WTC11 (cell line): ENCODE measurements around the gene F5.

Source experiments
- GABPB1 ChIP-seq: sonication (generic); formaldehyde crosslinking; IDR thresholded peaks from 2 replicates; pipeline ENCODE4 v1.8.1; 2023; ENCODE audit warnings: mild to moderate bottlenecking, missing genetic modification reagents
- GRHL2 ChIP-seq: fragments of 250-450 bp; sonication (Bioruptor Pico); IDR thresholded peaks from 2 replicates; pipeline ENCODE4 v1.8.0; 2022; ENCODE audit warnings: mild to moderate bottlenecking, moderate library complexity; ENCODE audit not compliant: insufficient replicate concordance, severe bottlenecking
- KAT7 ChIP-seq: sonication (generic); formaldehyde crosslinking; IDR thresholded peaks from 2 replicates; pipeline ENCODE4 v1.8.1; 2023; ENCODE audit warnings: missing genetic modification reagents, mild to moderate bottlenecking, borderline replicate concordance
- RELA ChIP-seq: sonication (generic); formaldehyde crosslinking; IDR thresholded peaks from 2 replicates; pipeline ENCODE4 v1.8.1; 2022; ENCODE audit warnings: missing genetic modification reagents, mild to moderate bottlenecking, borderline replicate concordance
- SP1 ChIP-seq: sonication (generic); formaldehyde crosslinking; conservative IDR thresholded peaks from 2 replicates; pipeline ENCODE4 v1.8.1; 2022; ENCODE audit warnings: missing genetic modification reagents
- TF ChIP-seq, protein P1 (sequence below): sonication (generic); formaldehyde crosslinking; conservative IDR thresholded peaks from 2 replicates; pipeline ENCODE4 v1.8.1; 2022; ENCODE audit warnings: mild to moderate bottlenecking, missing genetic modification reagents
- TF ChIP-seq, protein P2 (sequence below): fragments of 250-450 bp; sonication (Bioruptor Pico); IDR thresholded peaks from 2 replicates; pipeline ENCODE4 v1.9.0; 2021; ENCODE audit warnings: mild to moderate bottlenecking
- TF ChIP-seq, protein P3 (sequence below): fragments of 200-600 bp; IDR thresholded peaks from 2 replicates; pipeline ENCODE4 v1.8.0; 2022; ENCODE audit warnings: antibody characterized with exemption

DNA sequence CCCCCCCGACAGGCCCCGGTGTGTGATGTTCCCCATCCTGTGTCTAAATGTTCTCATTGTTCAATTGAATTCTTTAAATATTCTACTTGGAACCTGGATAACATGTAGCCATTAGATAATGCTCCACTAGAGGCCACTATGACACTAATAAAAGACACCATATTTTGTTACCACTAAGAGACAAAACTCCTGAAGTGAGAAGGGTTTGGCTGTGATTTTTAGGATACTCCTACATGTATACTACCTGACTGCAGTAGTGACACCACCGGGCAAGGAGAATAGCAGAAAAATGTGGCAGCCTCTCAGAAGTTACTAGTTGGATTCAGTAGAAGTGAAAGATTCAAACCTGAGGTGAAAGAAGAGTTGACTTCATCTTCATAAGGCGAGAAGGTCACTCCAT lies 36.0 kb downstream of the F5 start:
- TF ChIP-seq, protein P1, sequence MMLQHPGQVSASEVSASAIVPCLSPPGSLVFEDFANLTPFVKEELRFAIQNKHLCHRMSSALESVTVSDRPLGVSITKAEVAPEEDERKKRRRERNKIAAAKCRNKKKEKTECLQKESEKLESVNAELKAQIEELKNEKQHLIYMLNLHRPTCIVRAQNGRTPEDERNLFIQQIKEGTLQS (CRISPR knock-in tag) = no peak
- TF ChIP-seq, protein P2, sequence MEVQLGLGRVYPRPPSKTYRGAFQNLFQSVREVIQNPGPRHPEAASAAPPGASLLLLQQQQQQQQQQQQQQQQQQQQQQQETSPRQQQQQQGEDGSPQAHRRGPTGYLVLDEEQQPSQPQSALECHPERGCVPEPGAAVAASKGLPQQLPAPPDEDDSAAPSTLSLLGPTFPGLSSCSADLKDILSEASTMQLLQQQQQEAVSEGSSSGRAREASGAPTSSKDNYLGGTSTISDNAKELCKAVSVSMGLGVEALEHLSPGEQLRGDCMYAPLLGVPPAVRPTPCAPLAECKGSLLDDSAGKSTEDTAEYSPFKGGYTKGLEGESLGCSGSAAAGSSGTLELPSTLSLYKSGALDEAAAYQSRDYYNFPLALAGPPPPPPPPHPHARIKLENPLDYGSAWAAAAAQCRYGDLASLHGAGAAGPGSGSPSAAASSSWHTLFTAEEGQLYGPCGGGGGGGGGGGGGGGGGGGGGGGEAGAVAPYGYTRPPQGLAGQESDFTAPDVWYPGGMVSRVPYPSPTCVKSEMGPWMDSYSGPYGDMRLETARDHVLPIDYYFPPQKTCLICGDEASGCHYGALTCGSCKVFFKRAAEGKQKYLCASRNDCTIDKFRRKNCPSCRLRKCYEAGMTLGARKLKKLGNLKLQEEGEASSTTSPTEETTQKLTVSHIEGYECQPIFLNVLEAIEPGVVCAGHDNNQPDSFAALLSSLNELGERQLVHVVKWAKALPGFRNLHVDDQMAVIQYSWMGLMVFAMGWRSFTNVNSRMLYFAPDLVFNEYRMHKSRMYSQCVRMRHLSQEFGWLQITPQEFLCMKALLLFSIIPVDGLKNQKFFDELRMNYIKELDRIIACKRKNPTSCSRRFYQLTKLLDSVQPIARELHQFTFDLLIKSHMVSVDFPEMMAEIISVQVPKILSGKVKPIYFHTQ (CRISPR knock-in tag) = no peak
- TF ChIP-seq KAT7 (CRISPR knock-in tag) (no peak), SP1 (no peak), RELA (CRISPR knock-in tag) (no peak), GRHL2 (CRISPR knock-in tag) (no peak), GABPB1 (CRISPR knock-in tag) (no peak)
- TF ChIP-seq, protein P3, sequence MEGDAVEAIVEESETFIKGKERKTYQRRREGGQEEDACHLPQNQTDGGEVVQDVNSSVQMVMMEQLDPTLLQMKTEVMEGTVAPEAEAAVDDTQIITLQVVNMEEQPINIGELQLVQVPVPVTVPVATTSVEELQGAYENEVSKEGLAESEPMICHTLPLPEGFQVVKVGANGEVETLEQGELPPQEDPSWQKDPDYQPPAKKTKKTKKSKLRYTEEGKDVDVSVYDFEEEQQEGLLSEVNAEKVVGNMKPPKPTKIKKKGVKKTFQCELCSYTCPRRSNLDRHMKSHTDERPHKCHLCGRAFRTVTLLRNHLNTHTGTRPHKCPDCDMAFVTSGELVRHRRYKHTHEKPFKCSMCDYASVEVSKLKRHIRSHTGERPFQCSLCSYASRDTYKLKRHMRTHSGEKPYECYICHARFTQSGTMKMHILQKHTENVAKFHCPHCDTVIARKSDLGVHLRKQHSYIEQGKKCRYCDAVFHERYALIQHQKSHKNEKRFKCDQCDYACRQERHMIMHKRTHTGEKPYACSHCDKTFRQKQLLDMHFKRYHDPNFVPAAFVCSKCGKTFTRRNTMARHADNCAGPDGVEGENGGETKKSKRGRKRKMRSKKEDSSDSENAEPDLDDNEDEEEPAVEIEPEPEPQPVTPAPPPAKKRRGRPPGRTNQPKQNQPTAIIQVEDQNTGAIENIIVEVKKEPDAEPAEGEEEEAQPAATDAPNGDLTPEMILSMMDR = no peak
